Measurements from ENCODE around the gene CRYL1. TPM values are rescaled to one million over a fixed set of nuclear protein-coding genes. Genes with fewer than 3 reads are reported as not detected.

The CRYL1 gene
- total and polyA plus RNA-seq, 2 experiments from 2014 or later = 41.6 to 43.6 TPM

- no peaks in the 10 kb centered on the region for H3K9me3 ChIP-seq (ENCODE audit: low read depth)
- no peak overlapping the region for H3K4me3 ChIP-seq
These were observed 20.9 kb upstream of the CRYL1 start for GRCh38 chr13:20546556-20546955.

GRCh38 chr13:20544201-20544923 lies 18.7 kb upstream of the CRYL1 start:
- no peak for TF ChIP-seq CTCF (IDR thresholded peaks at IDR 0.05; ENCODE audit: low read depth, low read length)
- Histone ChIP-seq H3K4me1 (ENCODE audit: low read depth) (no peaks in the 10 kb centered on the region), H3K4me3 (no peak overlapping the region)

More at GRCh38 chr13:20546556-20546955, 20.9 kb upstream of the CRYL1 start:
- Histone ChIP-seq H3K36me3 (no peaks in the 10 kb centered on the region), H3K27ac (no peak overlapping the region), H3K27me3 (no peaks in the 10 kb centered on the region), H3K4me1 (ENCODE audit: low read depth) (no peaks in the 10 kb centered on the region)
- DNase-seq (ENCODE audit: low read depth in 1 of 2, low spot score in 1 of 2) = no peak
- TF ChIP-seq CTCF (IDR thresholded peaks at IDR 0.05; ENCODE audit: low read depth, low read length) = no peak

GRCh38 chr13:20536992-20537391 lies 11.3 kb upstream of the CRYL1 start:
- Histone ChIP-seq H3K27me3 (no peaks in the 10 kb centered on the region), H3K36me3 (no peaks in the 10 kb centered on the region), H3K4me1 (ENCODE audit: low read depth) (no peaks in the 10 kb centered on the region), H3K4me3 (no peak overlapping the region), H3K27ac (no peak overlapping the region), H3K9me3 (ENCODE audit: low read depth) (peaks cover 3% of the 10 kb centered on the region)
- DNase-seq (ENCODE audit: low read depth in 1 of 2, low spot score in 1 of 2) = no peak
- TF ChIP-seq CTCF (IDR thresholded peaks at IDR 0.05; ENCODE audit: low read depth, low read length) = no peak

More at GRCh38 chr13:20544201-20544923, 18.7 kb upstream of the CRYL1 start:
- no peak overlapping the region for H3K27ac ChIP-seq
- H3K27me3 ChIP-seq = no peaks in the 10 kb centered on the region
- no peak for DNase-seq (ENCODE audit: low read depth in 1 of 2, low spot score in 1 of 2)
- no peaks in the 10 kb centered on the region for H3K9me3 ChIP-seq (ENCODE audit: low read depth)
- H3K36me3 ChIP-seq = no peaks in the 10 kb centered on the region

GRCh38 chr13:20534038-20534608 lies 8.5 kb upstream of the CRYL1 start:
- no peaks in the 10 kb centered on the region for H3K36me3 ChIP-seq
- H3K27ac ChIP-seq = no peak overlapping the region
- TF ChIP-seq CTCF (IDR thresholded peaks at IDR 0.05; ENCODE audit: low read depth, low read length) = no peak
- H3K9me3 ChIP-seq (ENCODE audit: low read depth) = peaks cover 3% of the 10 kb centered on the region
- peaks cover 3% of the 10 kb centered on the region for H3K27me3 ChIP-seq
- H3K4me3 ChIP-seq = no peak overlapping the region
- H3K4me1 ChIP-seq (ENCODE audit: low read depth) = no peaks in the 10 kb centered on the region
- no peak for DNase-seq (ENCODE audit: low read depth in 1 of 2, low spot score in 1 of 2)

GRCh38 chr13:20528452-20528851 lies 2.8 kb upstream of the CRYL1 start:
- Histone ChIP-seq H3K4me3 (no peak overlapping the region), H3K27me3 (peaks cover 33% of the 10 kb centered on the region), H3K9me3 (ENCODE audit: low read depth) (no peaks in the 10 kb centered on the region), H3K4me1 (ENCODE audit: low read depth) (no peaks in the 10 kb centered on the region), H3K27ac (no peak overlapping the region), H3K36me3 (no peaks in the 10 kb centered on the region)
- TF ChIP-seq CTCF (IDR thresholded peaks at IDR 0.05; ENCODE audit: low read depth, low read length) = no peak
- no peak for DNase-seq (ENCODE audit: low read depth in 1 of 2, low spot score in 1 of 2)

Measured in cardiac muscle cell (in vitro differentiated cells and primary cell).